ENCODE results near the gene ZFYVE28. TPM values are rescaled to one million over a fixed set of nuclear protein-coding genes. Genes with fewer than 3 reads are reported as not detected.

ZFYVE28 gene
- total RNA-seq, 1 experiment from 2014 or later: 0.82 TPM

DNA sequence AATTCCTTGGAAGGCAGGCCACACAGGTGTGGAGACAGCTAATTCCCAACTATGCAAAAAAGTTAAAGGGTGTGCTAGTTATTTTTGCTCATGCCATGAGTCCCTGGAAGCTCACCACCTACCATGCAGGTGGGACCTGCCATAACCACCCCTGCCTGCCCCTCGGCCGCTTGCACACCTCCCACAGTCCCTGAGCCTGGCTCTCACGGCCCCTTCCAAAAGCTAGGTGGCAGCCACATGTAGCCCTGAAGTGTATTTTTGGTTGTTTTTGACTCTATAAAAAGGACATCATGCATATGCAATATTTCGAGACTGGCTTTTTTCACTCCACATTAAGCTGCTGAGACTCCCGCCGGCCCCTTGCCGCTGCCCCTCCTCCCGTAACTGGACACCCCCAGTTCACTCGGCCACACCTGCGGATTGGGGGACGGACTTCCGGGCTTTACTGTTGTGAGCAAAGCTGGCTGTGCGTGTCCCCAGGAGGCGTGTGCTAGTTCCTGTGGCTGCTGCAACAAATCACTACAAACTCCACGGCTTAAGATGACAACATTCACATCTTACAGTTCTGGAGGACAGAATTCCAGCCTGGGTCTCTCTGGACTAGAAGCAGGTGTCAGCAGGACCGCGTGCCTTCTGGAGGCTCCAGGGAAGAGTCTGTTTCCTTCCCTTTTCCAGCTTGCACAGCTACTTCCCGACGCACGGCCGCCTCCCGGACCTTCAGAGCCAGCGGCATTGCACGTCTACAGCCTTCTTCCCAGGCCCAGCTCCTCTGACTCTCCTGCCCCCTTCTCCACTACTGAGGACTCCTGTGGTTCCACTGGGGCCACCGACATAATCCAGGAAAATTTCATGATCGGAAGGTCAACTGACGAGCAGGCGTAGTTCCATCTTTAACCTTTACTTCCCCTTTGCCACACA, 24.8 kb downstream of the ZFYVE28 start:
- no peaks in the 10 kb centered on the region for H3K9me3 Mint-ChIP-seq (ENCODE audit: unreplicated experiment)
- ChIA-PET CTCF (no interaction called here), POLR2A (no interaction called here)
- TF ChIP-seq, protein P1, sequence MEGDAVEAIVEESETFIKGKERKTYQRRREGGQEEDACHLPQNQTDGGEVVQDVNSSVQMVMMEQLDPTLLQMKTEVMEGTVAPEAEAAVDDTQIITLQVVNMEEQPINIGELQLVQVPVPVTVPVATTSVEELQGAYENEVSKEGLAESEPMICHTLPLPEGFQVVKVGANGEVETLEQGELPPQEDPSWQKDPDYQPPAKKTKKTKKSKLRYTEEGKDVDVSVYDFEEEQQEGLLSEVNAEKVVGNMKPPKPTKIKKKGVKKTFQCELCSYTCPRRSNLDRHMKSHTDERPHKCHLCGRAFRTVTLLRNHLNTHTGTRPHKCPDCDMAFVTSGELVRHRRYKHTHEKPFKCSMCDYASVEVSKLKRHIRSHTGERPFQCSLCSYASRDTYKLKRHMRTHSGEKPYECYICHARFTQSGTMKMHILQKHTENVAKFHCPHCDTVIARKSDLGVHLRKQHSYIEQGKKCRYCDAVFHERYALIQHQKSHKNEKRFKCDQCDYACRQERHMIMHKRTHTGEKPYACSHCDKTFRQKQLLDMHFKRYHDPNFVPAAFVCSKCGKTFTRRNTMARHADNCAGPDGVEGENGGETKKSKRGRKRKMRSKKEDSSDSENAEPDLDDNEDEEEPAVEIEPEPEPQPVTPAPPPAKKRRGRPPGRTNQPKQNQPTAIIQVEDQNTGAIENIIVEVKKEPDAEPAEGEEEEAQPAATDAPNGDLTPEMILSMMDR (IDR thresholded peaks at IDR 0.05; ENCODE audit: insufficient read depth in 1 of 2, low read depth in 1 of 2, low read length in 1 of 2, severe bottlenecking in 1 of 2, unreplicated experiment in 1 of 2): no peak
- no peak for DNase-seq
- Histone ChIP-seq H3K4me3 (ENCODE audit: low read depth, low read length) (no peak overlapping the region), H3K27me3 (replicated peaks; ENCODE audit: control insufficient read depth, insufficient read depth, low read length) (no peaks in the 10 kb centered on the region), H3K9me3 (no peaks in the 10 kb centered on the region), H3K4me1 (no peaks in the 10 kb centered on the region), H3K36me3 (ENCODE audit: control insufficient read depth, insufficient read depth, low read length) (no peaks in the 10 kb centered on the region)
- no TSS peak for BruUV-seq (replicated peaks)
- H3K36me3 Mint-ChIP-seq (ENCODE audit: insufficient read depth, unreplicated experiment): no peaks in the 10 kb centered on the region
- H3K27ac Mint-ChIP-seq (ENCODE audit: unreplicated experiment): no peak overlapping the region
- intact Hi-C loops (cut with micrococcal nuclease; ENCODE audit: unreplicated experiment): no loop called here
- peaks cover 5% of the 10 kb centered on the region for H3K27me3 Mint-ChIP-seq (ENCODE audit: insufficient read depth, unreplicated experiment)
- peaks cover 5% of the 10 kb centered on the region for H3K4me1 Mint-ChIP-seq (ENCODE audit: low read depth, unreplicated experiment)
- no peak overlapping the region for H3K4me3 Mint-ChIP-seq (ENCODE audit: unreplicated experiment)

DNA sequence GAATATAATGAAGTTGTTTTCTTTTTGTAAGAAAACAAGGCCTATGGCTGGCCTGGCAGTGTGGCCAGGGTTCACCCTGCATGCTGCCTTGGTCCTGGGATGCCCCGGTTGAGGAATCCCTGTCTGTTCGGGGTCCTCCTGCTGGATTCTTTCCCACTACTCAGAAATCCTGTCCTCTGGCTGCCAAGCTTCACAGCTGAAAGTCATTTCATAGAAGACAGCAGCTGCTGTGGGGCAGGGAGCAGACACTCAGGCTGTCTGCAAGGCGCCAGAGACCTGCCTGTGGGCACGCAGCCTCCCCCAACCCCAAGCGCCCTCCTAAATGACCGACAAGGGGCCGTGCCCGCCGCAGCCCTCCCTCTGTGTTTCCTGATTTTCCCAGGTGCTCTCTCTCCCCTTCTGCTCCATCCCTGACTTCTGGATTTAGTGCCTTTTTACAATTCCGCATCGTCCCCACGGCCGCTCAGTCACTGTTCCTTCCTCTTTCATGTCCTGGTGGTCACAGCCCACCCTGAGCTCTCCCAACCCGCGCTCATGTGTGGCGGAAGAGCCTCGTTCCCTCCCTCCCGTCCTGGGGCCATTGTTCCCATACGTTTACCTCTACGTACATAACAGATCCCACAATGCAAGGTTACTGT, 27.5 kb downstream of the ZFYVE28 start:
- TF ChIP-seq, protein P1 (IDR thresholded peaks at IDR 0.05; ENCODE audit: insufficient read depth in 1 of 2, low read depth in 1 of 2, low read length in 1 of 2, severe bottlenecking in 1 of 2, unreplicated experiment in 1 of 2): no peak
- H3K4me1 Mint-ChIP-seq (ENCODE audit: low read depth, unreplicated experiment): peaks cover 5% of the 10 kb centered on the region
- no peaks in the 10 kb centered on the region for H3K9me3 ChIP-seq
- H3K36me3 Mint-ChIP-seq (ENCODE audit: insufficient read depth, unreplicated experiment): no peaks in the 10 kb centered on the region
- POLR2A ChIA-PET: no interaction called here
- no peaks in the 10 kb centered on the region for H3K9me3 Mint-ChIP-seq (ENCODE audit: unreplicated experiment)
- CTCF ChIA-PET: no interaction called here
- no TSS peak for BruUV-seq (replicated peaks)
- no peak overlapping the region for H3K4me3 ChIP-seq (ENCODE audit: low read depth, low read length)
- peaks cover 3% of the 10 kb centered on the region for H3K27me3 Mint-ChIP-seq (ENCODE audit: insufficient read depth, unreplicated experiment)
- no peak overlapping the region for H3K27ac Mint-ChIP-seq (ENCODE audit: unreplicated experiment)
- no peaks in the 10 kb centered on the region for H3K36me3 ChIP-seq (ENCODE audit: control insufficient read depth, insufficient read depth, low read length)
- DNase-seq: no peak
- H3K4me1 ChIP-seq: no peaks in the 10 kb centered on the region
- intact Hi-C loops (cut with micrococcal nuclease; ENCODE audit: unreplicated experiment): no loop called here
- H3K4me3 Mint-ChIP-seq (ENCODE audit: unreplicated experiment): no peak overlapping the region
- no peaks in the 10 kb centered on the region for H3K27me3 ChIP-seq (replicated peaks; ENCODE audit: control insufficient read depth, insufficient read depth, low read length)

DNA sequence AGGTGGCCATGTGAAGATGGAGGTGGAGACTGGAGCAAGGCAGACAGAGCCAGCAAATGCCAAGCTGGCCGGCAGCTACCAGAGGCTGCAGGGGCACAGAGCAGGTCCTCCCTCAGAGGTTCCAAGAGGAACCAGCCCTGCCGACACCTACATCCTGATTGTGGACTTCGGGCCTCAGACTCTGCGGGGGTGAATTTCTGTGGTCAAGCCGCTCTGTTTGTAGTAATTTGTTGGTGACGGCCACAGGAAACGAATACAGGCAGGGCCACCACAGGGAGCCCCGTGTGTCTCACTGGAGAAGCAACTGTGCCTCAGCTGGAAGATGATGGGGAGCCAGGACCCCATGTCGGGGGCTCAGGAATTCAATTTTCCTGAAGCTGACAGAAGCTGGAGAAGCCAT, 28.3 kb downstream of the ZFYVE28 start:
- Mint-ChIP-seq H3K27ac (ENCODE audit: unreplicated experiment) (no peak overlapping the region), H3K36me3 (ENCODE audit: insufficient read depth, unreplicated experiment) (no peaks in the 10 kb centered on the region), H3K27me3 (ENCODE audit: insufficient read depth, unreplicated experiment) (peaks cover 3% of the 10 kb centered on the region), H3K4me3 (ENCODE audit: unreplicated experiment) (no peak overlapping the region), H3K4me1 (ENCODE audit: low read depth, unreplicated experiment) (peaks cover 5% of the 10 kb centered on the region), H3K9me3 (ENCODE audit: unreplicated experiment) (no peaks in the 10 kb centered on the region)
- TF ChIP-seq, protein P1 (IDR thresholded peaks at IDR 0.05; ENCODE audit: insufficient read depth in 1 of 2, low read depth in 1 of 2, low read length in 1 of 2, severe bottlenecking in 1 of 2, unreplicated experiment in 1 of 2): no peak
- Histone ChIP-seq H3K27me3 (replicated peaks; ENCODE audit: control insufficient read depth, insufficient read depth, low read length) (no peaks in the 10 kb centered on the region), H3K9me3 (no peaks in the 10 kb centered on the region), H3K4me1 (no peaks in the 10 kb centered on the region), H3K4me3 (ENCODE audit: low read depth, low read length) (no peak overlapping the region), H3K36me3 (ENCODE audit: control insufficient read depth, insufficient read depth, low read length) (no peaks in the 10 kb centered on the region)
- intact Hi-C loops (cut with micrococcal nuclease; ENCODE audit: unreplicated experiment): no loop called here
- BruUV-seq (replicated peaks): no TSS peak
- DNase-seq: no peak
- POLR2A ChIA-PET: no interaction called here
- CTCF ChIA-PET: no interaction called here

Data from Caco-2 (cell line).